Measurements from ENCODE around the gene CMC2.

CMC2 gene

DNA sequence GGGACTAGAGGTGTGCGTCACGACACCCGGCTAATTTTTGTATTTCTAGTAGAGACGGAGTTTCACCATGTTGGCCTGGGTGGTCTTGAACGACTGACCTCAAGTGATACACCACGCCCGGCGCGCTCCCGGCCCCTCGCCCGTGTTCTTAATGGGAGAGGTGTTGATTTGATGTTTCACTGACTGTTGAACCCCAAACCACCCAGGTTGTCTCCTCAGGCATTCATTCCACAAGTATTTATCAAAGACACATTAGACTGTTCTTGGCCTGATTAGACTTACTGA is 1.8 kb upstream of the CMC2 start:
- peaks cover 34% of the 10 kb centered on the region for H3K4me1 Mint-ChIP-seq
- no peak for ATAC-seq
- H3K4me3 Mint-ChIP-seq = peak overlapping the region; percentile 99
- H3K27ac Mint-ChIP-seq = peak overlapping the region; percentile 99
- peaks cover 15% of the 10 kb centered on the region for H3K36me3 Mint-ChIP-seq
- no peaks in the 10 kb centered on the region for H3K9me3 Mint-ChIP-seq
- no peaks in the 10 kb centered on the region for H3K27me3 Mint-ChIP-seq

DNA sequence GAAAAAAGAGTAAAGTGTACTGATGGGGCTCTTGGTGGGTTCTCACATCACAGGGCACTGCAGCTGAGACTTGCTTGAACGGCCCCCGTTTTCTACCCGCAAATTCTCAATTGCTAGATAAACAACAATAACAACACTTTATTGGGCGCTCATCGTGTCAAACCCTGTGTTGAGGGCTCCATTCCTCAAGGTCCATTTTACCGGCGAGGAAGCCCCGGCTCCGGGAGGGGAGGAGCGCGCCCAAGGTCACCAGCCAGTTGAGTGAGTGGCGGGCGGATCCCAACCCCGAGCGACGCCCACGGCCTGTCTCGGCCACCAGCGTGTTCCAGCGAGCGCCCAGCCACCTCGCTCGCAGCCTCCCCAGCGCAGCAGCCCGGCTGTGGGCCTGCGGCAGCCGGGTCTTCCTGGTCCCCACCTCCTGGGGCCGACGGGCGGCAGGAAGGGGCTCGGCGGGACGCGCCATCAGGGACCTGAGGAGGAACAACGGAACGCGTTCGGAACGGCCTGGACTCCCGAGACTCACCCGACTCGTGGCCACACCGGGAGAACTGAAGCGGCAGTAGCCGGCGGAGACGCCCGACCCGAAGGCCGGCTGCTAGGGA is 373 bp downstream of the CMC2 start:
- Mint-ChIP-seq H3K36me3 (peaks cover 4% of the 10 kb centered on the region), H3K9me3 (no peaks in the 10 kb centered on the region), H3K4me1 (peaks cover 52% of the 10 kb centered on the region), H3K4me3 (peak overlapping the region; percentile 99), H3K27me3 (no peaks in the 10 kb centered on the region), H3K27ac (peak overlapping the region; percentile 99)
- ATAC-seq = peak; percentile 53

DNA sequence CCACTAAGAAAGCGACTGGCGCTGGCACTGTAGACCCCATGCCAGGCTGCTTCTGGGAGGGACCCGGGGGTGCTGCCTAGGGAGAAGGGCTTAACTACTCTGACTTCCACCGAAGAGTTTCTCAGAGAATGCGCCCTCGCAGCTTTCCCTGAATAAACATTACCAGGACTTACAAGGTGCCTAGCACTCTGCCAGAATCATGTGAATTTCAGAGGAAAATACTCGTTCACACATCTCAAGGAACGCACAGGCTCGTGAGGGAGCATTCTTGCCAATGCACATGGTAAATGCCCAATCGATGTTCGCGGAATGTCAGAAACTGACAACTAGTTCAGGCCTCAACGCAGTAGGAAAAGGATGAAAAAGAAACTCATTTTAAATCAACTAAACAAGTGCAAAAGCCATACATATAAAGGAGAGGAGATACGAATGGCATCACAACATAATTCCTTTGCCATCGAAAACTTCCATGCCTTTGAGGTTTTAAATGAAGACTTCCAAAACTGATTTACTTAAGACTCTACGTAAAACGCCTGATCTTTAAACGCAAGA is 999 bp downstream of the CMC2 start:
- Mint-ChIP-seq H3K4me3 (peak overlapping the region; percentile 99), H3K9me3 (no peaks in the 10 kb centered on the region), H3K27me3 (no peaks in the 10 kb centered on the region), H3K36me3 (peaks cover under 1% of the 10 kb centered on the region), H3K4me1 (peaks cover 52% of the 10 kb centered on the region), H3K27ac (peak overlapping the region; percentile 99)
- no peak for ATAC-seq

DNA sequence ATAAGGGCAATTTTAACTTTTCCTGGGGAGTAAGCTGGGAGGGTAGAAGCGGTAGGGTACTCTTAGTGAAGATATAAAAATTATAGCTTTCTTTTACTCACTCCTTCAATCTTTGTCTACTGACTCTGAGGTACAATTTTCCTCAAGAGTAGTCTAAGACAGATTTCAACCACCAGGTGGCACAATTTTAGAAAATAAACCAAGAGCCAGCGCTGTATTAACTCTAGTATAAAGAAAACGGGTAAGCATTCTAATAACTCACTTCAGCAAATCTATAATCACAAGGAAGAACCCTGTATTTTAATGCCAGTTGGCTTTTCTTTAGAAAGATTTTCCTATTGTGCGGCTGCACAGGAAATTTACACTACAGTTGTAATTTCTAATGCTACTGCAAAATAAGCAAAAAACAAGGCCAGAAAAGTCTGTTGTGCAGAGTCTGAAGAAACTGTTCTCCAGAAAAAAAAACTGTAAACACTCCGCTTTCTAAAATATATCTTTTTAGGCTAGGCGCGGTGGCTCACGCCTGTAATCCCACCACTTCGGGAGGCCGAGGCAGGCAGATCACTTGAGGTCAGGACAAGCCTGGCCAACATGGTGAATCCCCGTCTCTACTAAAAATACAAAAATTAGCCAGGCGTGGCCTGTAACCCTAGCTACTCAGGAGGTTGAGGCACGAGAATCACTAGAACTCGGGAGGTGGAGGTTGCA is 1.9 kb downstream of the CMC2 start:
- Mint-ChIP-seq H3K36me3 (peaks cover under 1% of the 10 kb centered on the region), H3K4me1 (peaks cover 61% of the 10 kb centered on the region), H3K9me3 (no peaks in the 10 kb centered on the region), H3K27ac (peak overlapping the region; percentile 99), H3K27me3 (no peaks in the 10 kb centered on the region), H3K4me3 (peak overlapping the region; percentile 99)
- ATAC-seq = no peak

DNA sequence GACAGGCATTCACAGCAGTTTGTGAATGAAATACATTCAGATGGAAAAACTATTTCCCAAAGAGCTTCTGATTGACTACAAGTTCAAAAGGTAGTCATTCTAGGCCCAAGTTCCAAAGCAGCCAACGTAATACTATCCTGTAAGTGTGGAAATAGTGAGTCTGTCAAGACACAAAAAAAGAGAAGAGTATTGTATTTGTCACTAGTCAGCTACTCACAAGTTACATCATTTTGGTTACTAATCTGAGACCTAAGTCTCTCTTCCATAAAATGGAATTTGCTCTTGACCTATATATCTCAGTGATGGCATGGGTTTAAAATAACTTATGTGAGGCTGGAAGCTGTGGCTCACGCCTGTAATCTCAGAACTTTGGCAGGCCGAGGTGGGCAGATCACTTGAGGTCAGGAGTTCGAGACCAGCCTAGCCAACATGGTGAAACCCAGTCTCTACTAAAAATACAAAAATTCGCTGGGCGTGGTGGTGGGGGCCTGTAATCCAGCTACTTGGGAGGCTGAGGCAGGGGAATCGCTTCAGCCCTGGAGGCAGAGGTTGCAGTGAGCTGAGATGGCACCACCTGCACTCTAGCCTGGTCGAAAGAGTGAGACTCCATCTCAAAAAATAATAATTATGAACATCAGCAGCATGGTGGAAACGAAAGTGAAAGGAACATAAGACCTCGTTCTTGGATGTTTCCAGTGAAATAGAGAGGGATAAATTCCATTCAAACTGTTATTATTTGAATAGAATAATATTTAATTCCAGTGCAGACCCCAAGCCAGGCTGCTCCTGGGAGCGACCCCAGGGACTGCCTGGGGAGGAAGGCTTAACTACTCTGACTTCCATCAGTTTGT is 2.9 kb downstream of the CMC2 start:
- Mint-ChIP-seq H3K4me3 (peak overlapping the region; percentile 38), H3K27ac (peak overlapping the region; percentile 99), H3K9me3 (no peaks in the 10 kb centered on the region), H3K27me3 (no peaks in the 10 kb centered on the region), H3K4me1 (peaks cover 70% of the 10 kb centered on the region), H3K36me3 (peaks cover 9% of the 10 kb centered on the region)
- ATAC-seq = no peak

DNA sequence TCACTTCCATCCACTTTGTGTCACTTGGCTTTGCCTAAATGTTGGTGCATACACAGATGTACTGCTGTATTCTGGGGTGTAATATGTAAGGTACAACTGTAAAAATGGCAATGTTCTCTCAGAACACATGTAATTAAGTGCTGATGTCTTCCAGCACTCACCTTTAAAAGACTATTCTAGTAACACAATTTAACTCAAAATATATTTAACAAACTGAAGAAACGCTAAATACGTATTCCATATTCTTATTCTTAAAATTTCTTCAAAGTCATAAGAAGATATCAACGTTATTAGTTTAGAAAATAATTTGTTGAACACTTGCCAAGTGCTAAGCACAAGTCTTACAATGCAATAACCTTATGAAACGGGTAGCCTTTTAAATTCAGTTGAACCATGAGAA is 3.6 kb downstream of the CMC2 start:
- Mint-ChIP-seq H3K27ac (no peak overlapping the region), H3K27me3 (no peaks in the 10 kb centered on the region), H3K4me1 (peaks cover 74% of the 10 kb centered on the region), H3K36me3 (peaks cover 9% of the 10 kb centered on the region), H3K9me3 (no peaks in the 10 kb centered on the region), H3K4me3 (no peak overlapping the region)
- no peak for ATAC-seq

DNA sequence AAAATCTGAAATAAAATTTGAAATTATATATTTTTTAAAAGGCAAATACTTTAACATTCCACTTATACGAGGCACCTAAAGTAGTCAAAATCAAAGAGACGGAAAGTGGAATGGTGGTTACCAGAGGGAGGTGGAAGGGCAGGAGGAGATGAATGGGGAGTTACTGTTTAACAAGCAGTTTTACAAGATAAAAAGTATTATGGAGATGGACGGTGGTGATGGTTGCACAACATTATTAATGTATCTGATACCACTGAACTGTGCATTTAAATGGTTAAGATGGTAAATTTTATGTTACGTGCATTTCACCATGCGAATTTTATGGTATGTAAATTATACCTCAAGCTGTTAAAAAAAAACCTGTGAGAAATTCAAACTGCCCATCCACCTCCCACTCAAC is 5.4 kb downstream of the CMC2 start:
- H3K36me3 Mint-ChIP-seq = peaks cover 9% of the 10 kb centered on the region
- no peaks in the 10 kb centered on the region for H3K27me3 Mint-ChIP-seq
- no peaks in the 10 kb centered on the region for H3K9me3 Mint-ChIP-seq
- no peak overlapping the region for H3K4me3 Mint-ChIP-seq
- H3K27ac Mint-ChIP-seq = no peak overlapping the region
- ATAC-seq = no peak
- peaks cover 84% of the 10 kb centered on the region for H3K4me1 Mint-ChIP-seq

DNA sequence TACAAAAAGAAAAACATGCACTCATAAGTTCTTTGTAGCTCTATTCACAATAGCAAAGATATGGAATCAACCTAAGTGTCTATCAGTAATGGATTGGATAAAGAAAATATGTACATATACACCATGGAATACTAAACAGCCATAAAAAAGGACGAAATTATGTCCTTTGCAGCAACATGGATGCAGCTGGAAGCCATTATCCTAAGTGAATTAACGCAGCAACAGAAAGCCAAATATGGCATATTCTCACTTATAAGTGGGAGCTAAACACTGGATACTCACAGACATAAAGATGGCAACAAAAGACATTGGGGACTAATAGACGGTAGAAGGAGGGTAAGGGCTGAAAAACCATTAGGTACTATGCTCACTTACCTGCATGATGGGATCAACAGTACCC is 5.8 kb downstream of the CMC2 start:
- Mint-ChIP-seq H3K4me3 (no peak overlapping the region), H3K36me3 (peaks cover 9% of the 10 kb centered on the region), H3K27ac (no peak overlapping the region), H3K27me3 (no peaks in the 10 kb centered on the region), H3K4me1 (peaks cover 81% of the 10 kb centered on the region), H3K9me3 (no peaks in the 10 kb centered on the region)
- ATAC-seq = no peak

DNA sequence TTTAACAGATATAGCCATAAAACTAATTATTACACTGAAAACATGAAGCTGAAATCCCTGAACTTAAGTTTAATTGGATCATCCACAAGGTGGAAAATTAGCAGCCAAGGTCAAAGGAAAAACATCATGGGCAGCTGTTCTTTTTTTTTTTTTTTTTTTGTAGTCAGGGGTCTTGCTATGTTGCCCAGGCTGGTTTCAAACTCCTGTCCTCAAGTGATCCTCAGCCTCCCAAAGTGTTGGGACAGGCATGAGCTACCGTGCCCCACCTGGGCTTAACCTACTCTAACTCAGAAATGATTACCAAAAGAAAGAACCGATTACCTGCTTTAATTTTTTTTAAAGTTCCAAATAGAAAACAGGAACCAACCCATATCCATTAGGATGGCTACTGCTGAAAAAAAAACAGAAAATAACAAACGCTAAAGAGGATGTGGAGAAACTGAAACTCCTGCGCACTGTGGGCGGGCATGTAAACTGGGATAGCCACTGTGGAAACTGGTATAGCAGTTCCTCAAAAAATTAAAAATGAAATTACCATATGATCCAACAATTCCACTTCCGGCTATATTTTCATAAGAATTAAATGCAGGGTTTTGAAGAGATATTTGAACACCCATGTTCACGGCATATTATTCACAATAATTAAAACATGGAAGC is 8.6 kb downstream of the CMC2 start:
- Mint-ChIP-seq H3K9me3 (no peaks in the 10 kb centered on the region), H3K4me3 (peak overlapping the region; percentile 31), H3K36me3 (peaks cover 30% of the 10 kb centered on the region), H3K4me1 (peaks cover 63% of the 10 kb centered on the region), H3K27me3 (no peaks in the 10 kb centered on the region), H3K27ac (peak overlapping the region; percentile 92)
- ATAC-seq = no peak

DNA sequence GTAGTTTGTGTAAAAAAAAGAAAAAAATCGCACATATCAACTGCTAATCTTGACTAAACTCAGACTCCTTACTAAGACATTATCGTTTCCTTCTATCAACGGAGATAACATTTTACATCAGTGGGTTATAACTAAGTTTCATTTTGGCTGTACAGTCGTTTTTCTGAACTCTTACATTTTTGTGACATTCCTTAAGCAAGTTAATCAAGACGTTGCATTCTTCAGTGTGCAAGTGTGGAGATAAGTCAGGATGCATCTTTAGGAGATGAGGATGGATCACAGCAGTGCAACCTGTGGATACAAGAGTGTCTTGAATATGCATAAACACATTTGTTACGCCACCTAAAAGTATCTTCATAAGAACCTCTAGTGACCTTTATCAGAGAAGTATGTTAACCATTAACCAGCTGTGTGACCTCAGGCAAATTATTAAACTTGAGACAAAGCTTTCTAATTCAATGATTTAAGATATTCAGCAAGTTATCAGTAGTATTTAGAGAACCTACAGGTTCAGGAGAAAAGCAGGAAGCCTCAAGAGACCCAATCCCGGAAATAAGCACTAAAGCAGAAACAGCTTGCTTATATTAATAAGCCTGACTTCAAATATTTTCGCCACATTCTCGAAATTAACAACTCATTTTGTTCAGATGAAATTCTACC is 9.4 kb downstream of the CMC2 start:
- Mint-ChIP-seq H3K36me3 (peaks cover 38% of the 10 kb centered on the region), H3K27ac (peak overlapping the region; percentile 92), H3K9me3 (no peaks in the 10 kb centered on the region), H3K4me1 (peaks cover 65% of the 10 kb centered on the region), H3K4me3 (peak overlapping the region; percentile 81), H3K27me3 (no peaks in the 10 kb centered on the region)
- ATAC-seq = peak; percentile 51

DNA sequence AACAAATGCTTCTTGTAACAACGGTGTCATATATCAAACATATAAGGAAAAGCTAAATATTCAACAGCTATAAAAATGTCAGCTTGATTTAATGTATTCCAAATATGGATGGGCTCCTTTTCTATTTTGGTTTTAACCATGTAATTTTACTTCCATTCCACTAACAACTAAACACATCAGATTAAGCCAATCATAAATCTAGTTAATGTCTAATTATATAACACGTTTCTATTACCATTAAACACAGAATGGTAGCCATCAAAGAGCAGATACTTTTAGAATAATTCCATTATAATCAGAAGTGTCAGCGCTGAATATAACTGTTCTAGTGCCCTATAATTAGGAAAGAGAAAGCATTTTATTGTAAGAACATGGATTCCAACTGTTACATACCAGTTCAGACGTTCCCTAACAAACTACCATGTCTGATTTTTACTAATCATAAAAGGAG is 10.0 kb downstream of the CMC2 start:
- no peak for ATAC-seq
- no peaks in the 10 kb centered on the region for H3K27me3 Mint-ChIP-seq

DNA sequence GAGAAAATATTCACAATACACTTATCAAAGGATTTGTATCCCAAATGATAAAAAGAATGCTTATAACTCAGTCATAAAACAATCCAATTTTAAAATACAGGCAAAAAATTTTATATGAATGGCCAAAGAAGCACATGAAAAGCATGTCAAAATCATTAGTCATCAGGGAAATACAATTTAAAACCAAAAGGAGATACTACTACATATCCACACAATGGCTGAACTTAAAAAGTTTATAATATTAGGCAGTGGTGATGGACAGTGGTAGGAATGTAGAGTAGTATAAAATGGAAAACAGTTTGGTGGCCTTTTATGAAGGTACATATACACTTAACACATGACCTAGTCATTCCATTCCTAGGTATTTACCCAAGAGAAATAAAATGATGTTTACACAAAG is 12.2 kb downstream of the CMC2 start:
- no peak overlapping the region for H3K27ac Mint-ChIP-seq
- H3K4me1 Mint-ChIP-seq = peaks cover 45% of the 10 kb centered on the region
- no peak for ATAC-seq
- H3K27me3 Mint-ChIP-seq = no peaks in the 10 kb centered on the region
- H3K36me3 Mint-ChIP-seq = peaks cover 58% of the 10 kb centered on the region
- no peak overlapping the region for H3K4me3 Mint-ChIP-seq
- H3K9me3 Mint-ChIP-seq = no peaks in the 10 kb centered on the region

More for the DNA sequence above, 10.0 kb downstream of the CMC2 start:
- H3K36me3 Mint-ChIP-seq = peaks cover 40% of the 10 kb centered on the region
- H3K27ac Mint-ChIP-seq = peak overlapping the region; percentile 92
- H3K9me3 Mint-ChIP-seq = no peaks in the 10 kb centered on the region
- peaks cover 61% of the 10 kb centered on the region for H3K4me1 Mint-ChIP-seq
- H3K4me3 Mint-ChIP-seq = peak overlapping the region; percentile 81

DNA sequence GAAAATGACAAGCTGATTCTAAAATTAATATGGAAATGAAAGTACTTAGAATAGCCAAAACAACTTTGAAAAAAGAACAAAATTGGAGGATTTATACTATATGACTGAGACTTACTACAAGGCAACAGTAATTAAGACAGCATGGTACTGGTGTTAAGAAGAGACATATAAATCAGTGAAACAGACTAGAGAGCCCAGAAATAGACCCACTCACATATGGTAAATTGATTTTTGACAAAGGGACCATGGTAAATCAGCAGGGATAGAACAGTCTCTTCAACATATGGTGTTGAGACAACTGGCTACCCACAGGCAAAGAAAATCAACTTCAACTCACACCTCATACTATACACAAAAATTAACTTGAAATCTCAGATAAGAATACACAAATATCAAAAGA is 12.9 kb downstream of the CMC2 start:
- Mint-ChIP-seq H3K4me1 (peaks cover 39% of the 10 kb centered on the region), H3K36me3 (peaks cover 57% of the 10 kb centered on the region), H3K27ac (no peak overlapping the region)

DNA sequence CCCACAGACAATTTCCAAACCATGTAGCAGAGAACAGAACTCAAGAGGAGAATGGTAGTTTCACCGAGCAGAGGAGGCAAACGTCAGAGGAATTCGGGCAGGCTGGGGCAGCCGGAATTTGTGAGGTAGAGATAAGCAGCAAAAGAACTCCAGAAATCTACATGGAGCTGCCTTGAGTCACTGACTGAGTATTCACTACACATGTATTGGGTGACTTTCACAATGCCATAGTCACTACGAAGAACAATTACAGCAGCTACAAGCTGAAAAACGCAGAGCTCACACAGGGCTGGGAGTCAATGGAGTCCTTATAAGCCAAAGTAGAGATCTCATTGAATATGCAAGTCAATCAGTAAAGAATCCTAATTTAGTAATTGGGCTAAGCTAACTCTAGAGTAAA is 13.4 kb downstream of the CMC2 start:
- Mint-ChIP-seq H3K27me3 (no peaks in the 10 kb centered on the region), H3K36me3 (peaks cover 57% of the 10 kb centered on the region), H3K27ac (no peak overlapping the region), H3K4me3 (no peak overlapping the region), H3K4me1 (peaks cover 33% of the 10 kb centered on the region), H3K9me3 (no peaks in the 10 kb centered on the region)
- no peak for ATAC-seq

More for the DNA sequence above, 12.9 kb downstream of the CMC2 start:
- no peak for ATAC-seq
- no peak overlapping the region for H3K4me3 Mint-ChIP-seq
- H3K9me3 Mint-ChIP-seq = no peaks in the 10 kb centered on the region
- H3K27me3 Mint-ChIP-seq = no peaks in the 10 kb centered on the region
